Amygdala (tissue), 56 donors: ENCODE data around the gene MSANTD3.
"Not testable (repeated sequence)": the region's sequence is repeated elsewhere in the genome, so short reads cannot be mapped to it uniquely, and the experiment has no call there.

Source experiments
- DNase-seq, 56 donors: peaks; one replicate each; lab custom pipeline; 2025; lab: John Stamatoyannopoulos, UW

Gene MSANTD3

GRCh38 chr9:100426530-100427365 lies at the start of gene MSANTD3:
MSANTD3 (plus strand) TSS chr9:100427143; CDS start chr9:100441939, 14,796 bp downstream.
- DNase-seq = peak in 31 of 56 donors; percentile 12 to 78 (median 48)

DNA sequence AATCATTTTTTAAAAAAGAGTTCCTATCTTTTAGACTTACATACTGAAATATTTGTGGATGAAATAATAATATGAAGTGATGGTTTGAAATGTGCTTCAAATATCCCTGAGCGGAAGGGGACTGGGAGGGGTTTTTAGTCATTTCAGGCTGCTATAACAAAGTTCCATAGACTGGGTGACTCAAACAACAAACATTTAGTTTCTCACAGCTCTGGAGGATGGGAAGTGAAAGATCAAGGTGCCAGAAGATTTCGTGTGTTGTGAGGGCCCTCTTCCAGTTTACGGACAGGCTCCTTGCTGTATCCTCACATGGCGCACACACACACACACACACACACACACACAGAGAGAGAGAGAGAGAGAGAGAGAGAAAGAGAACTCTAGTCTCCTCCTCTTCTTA lies 47.1 kb upstream of the MSANTD3 start:
- DNase-seq = no peak

DNA sequence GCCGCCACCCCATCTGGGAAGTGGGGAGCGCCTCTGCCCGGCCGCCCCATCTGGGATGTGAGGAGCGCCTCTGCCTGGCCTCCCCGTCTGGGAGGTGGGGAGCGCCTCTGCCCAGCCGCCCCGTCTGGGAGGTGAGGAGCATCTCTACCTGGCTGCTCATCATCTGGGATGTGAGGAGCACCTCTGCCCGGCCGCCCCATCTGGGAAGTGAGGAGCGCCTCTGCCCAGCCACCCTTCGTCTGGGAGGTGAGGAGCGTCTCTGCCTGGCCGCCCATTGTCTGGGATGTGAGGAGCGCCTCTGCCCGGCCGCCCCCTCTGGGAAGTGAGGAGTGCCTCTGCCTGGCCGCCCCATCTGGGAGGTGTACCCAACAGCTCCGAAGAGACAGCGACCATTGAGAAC lies 34.0 kb upstream of the MSANTD3 start:
- DNase-seq = not testable (repeated sequence)

DNA sequence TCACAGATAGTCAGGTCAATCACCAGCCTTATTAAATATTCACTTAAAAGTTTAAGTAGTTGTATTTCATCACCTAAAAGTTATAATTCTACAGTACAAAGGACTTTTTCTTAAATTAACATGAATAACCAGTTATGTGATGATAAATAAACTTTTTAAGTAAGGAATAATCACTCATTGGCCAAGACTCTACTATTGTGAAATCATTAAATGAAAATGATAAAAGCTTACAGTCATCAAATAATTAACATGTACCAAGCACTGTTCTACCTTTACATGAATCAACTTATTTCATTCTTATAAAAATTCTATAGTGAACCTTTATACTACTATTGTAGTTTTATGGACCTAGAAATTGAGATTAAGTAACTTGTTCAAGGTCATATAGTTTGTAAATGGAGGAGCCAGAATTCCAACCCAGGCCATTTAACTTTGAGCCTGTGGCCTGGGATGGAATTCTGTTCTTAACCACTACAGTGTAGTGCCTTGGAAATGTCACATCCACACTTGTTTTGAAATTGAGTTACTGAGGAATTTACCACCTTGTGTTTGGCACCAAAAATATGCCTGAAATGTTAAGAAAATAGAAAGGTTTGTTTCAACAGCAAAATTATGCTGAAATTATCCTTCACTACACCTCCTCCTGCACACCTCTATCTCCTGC lies 32.8 kb upstream of the MSANTD3 start:
- no peak for DNase-seq

DNA sequence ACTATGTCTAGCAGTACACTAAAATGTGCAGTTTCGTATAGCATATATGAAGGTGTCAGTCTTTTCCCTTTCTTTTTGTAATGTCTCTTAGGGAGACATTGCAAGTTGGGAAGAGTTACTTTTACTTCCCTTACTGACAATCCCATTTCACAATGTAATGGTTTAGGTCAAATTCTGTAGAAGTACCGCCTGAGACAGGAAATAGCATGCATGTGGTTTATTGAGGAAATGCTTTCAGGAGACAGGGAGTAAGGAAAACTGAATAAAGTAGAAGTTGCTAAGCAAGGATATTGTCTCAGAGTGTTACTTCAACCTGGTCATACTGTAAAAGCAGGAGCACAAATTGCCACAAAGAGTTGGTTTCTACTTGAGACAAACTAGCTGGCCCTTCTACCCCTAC lies 32.1 kb upstream of the MSANTD3 start:
- no peak for DNase-seq

DNA sequence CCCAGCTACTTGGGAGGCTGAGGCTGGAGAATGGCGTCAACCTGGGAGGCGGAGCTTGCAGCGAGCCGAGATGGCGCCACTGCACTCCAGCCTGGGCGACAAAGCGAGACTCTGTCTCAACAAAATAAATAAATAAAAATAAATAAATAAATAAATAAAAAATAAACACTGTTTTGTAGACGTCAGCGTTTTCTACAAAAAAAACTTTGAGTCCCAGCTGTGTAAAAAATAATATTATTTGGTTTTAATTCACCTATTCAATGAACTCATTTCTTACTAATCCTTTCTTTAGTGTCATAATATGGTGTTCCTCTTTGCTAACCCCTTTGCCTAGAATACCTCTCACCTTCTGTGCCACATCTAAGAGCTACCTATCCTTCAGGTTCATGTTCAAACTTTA lies 30.2 kb upstream of the MSANTD3 start:
- DNase-seq = no peak

- DNase-seq = no peak
These were observed 29.2 kb upstream of the MSANTD3 start for GRCh38 chr9:100397529-100398266.

- DNase-seq = no peak
These were observed 25.9 kb upstream of the MSANTD3 start for GRCh38 chr9:100401042-100401441.

DNA sequence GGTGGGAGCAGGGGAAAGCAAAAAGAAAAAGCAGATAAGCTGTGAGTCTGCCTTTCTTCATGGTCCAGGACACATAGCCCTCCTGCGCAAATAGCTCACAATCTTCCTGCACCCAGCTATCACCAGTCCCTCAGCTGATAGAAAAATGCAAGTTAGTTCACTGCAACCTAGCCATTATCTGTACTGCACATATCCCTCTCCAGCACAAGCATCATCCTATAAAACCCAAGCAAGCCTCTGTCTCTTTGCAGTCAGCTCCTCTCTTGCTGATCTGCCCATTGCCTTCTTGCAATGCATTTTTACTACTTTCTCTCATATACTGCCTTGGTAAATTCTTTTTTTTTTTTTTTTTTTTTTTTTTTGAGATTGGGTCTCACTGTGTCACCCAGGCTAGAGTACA lies 20.0 kb upstream of the MSANTD3 start:
- no peak for DNase-seq

GRCh38 chr9:100408546-100409175 lies 18.3 kb upstream of the MSANTD3 start:
- DNase-seq = no peak

DNA sequence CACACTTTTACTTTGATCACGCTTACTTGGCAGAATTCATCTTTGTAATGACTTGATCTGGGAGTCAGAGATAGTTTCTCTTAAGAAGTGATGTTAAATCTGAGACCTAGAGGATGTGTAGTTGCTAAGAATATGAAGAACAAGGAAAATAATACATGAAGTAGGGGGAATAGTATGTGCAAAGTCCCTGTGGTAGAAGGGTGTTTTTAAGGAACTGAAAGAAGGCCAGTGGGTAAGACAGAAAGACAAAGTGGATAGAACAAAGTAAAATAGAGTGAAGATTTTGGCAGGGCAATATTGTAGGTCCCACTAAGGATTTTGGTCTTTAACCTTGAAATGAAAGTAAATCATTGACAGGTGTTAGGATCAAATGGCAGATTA lies 17.8 kb upstream of the MSANTD3 start:
- DNase-seq = no peak

DNA sequence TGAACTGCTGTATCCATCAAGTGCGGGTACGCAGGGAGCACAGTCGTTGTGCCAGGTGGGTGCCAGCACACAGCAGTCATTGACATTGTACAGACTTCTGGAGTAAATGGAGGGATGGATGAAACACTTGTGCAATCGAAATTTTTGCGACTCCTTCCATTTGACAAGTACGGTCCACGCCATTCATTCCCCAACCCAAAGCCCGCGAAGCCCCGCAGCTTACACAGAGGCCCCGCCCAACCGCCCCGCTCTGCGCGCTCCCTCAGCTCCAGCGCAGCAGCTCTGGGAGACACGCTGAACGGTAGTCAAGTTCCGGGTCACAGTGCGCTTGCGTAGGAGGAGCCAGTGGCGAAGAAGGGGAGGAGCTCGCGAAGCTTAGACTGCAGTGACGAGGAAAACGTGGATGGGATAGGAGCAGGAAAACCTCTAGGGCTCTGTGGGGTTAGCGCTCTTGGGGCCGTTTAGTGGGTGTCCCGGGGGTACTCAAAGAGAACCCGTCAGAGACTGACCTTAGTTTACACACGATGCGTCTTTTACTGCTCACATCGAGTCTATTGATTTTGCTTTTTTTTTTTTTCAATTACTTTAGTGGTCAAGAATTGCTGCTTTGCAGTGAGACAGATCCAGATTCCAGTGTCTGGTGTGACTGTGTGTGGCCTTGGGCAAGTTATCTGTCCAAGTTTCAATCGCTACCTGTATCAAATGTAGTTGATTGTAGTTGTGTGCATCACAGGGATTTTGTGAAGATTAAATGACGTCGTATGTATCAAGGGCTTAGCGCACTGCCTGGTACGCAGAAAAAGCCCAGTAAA lies 15.3 kb upstream of the MSANTD3 start:
- DNase-seq = peak; percentile 36 to 93 (median 83)

DNA sequence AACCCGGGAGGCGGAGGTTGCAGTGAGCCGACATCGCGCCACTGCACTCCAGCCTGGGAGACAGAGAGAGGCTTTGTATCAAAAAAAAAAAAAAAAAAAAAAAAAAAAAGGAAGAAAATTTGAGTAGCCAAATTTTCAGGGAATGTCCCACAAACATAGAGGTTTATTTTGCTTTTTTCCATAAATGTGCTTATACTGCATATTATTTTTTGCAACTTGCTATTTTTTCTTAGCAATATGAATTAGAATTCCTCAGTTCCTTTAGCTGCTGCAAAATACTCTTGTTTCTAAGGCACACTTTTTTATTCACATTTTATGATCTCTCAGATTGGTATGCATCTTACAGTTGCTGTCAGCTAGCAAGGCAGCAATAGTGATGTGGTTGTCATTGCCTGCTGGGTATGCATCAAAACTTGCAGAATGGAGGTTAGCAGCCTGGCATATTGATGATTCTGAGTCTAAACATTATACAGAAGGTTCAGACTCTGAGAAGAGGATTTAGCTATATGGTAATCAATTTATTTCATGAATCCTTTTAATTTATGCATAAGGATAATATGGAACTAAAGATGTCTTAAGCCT lies 13.0 kb upstream of the MSANTD3 start:
- no peak for DNase-seq

DNA sequence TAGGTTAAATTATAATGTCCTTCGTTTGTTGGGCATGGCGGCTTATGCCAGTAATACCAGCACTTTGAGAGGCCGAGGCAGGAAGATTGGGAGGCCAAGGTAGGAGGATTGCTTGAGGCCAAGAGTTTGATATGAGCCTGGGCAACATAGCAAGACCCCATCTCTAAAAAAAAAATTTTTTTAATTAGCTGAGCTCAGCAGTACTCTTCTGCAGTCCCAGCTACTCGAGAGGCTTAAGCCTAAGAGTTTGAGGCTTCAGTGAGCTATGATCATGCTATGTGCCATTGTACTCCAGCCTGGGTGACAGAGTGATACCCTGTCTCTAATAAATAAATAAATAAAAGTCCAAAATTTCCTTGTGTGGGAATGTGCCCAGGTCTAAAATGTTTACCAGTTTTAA lies 9.1 kb upstream of the MSANTD3 start:
- DNase-seq = no peak

DNA sequence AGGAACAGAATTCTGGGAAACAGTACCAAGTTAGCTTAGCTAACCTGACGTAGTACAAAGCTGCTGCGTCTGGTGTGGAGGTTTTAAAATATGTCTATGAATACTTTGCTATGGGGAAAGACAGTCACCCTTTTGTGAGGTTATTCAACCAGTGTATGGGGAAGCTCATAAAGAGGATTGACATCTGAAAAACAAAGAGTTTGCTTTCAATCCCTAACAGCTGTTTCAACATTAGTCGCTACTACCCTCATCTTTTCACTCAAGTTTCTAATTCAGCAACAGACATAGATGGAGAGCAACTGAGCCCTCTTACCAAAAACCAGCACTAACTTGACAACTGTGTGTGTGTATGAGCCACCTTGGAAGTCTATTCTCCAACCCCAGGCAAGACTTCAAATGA lies 7.8 kb upstream of the MSANTD3 start:
- DNase-seq = no peak

- not testable (repeated sequence) for DNase-seq
These were observed 5.8 kb upstream of the MSANTD3 start for GRCh38 chr9:100421116-100421515.

GRCh38 chr9:100425758-100426157 lies 1.2 kb upstream of the MSANTD3 start:
- no peak for DNase-seq

DNA sequence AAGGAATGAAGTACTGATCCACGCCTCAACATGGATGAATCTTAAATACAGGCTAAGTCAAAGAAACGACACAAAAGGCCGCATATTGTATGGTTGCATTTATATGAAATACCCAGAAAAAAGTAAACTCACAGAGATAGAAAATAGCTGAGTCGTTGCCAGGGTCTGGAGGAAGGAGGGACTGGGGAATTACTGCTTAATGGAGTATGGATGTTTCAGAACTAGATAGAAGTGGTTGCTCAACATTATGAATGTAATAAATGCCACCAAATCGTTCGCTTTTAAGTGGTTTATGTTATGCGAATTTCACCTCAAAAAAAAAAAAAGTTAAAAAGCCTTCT lies 784 bp upstream of the MSANTD3 start:
- no peak for DNase-seq

GRCh38 chr9:100427366-100428263 lies 672 bp downstream of the MSANTD3 start:
- DNase-seq = peak in 33 of 56 donors; percentile 5 to 72 (median 39)
